ENCODE data around the gene ANK2. TPM values are rescaled to one million over a fixed set of nuclear protein-coding genes. Genes with fewer than 3 reads are reported as not detected.
A peak's percentile ranks its signal among the peaks of the same experiment; 100 is the strongest.

Gene ANK2
- total and polyA plus RNA-seq, 4 donors, result 231 to 512 (median 262) TPM

DNA sequence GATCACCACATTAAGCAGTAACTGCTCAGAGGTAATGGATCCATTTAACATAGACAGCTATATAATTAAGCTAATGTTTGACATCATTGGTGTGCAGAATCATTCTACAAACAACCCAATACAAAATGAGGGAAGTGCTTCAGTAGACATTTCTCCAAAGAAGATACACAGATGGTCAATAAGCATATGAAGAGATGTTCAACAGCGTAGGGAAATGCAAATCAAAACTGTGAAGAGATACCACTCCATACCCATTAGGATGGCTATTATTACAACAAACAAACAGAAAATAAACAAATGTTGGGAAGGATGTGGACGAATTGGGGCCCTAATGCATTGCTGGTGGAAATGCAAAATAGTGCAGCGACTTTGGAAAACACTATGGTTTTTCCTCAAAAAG is 294.6 kb downstream of the ANK2 start:
- peak in 1 of 6 donors; percentile 15 for DNase-seq (ENCODE audit: low read depth in 4 of 6, low spot score in 6 of 6)
- WGBS (ENCODE audit: insufficient coverage), result no CpG with 5 or more reads among the region's 3 CpGs

GRCh38 chr4:113347245-113347644 is 297.8 kb downstream of the ANK2 start:
- DNase-seq (ENCODE audit: low read depth in 4 of 6, low spot score in 6 of 6), result no peak
- 40% methylated on average over 1 of the region's 2 CpGs for WGBS (ENCODE audit: insufficient coverage)
- Histone ChIP-seq H3K27ac (ENCODE audit: low read depth, low read length) (no peak overlapping the region), H3K27me3 (ENCODE audit: control insufficient read depth, insufficient read depth, low read length) (no peaks in the 10 kb centered on the region), H3K36me3 (ENCODE audit: control insufficient read depth, insufficient read depth, low read length) (peaks cover 6% of the 10 kb centered on the region), H3K4me1 (ENCODE audit: control insufficient read depth, insufficient read depth, low read length) (no peaks in the 10 kb centered on the region), H3K4me3 (ENCODE audit: low read depth, low read length) (no peak overlapping the region), H3K9me3 (ENCODE audit: control insufficient read depth, insufficient read depth, low read length) (no peaks in the 10 kb centered on the region)

More for the DNA sequence above, 294.6 kb downstream of the ANK2 start:
- Histone ChIP-seq H3K9me3 (ENCODE audit: control insufficient read depth, insufficient read depth, low read length) (no peaks in the 10 kb centered on the region), H3K4me3 (ENCODE audit: low read depth, low read length) (no peak overlapping the region), H3K4me1 (ENCODE audit: control insufficient read depth, insufficient read depth, low read length) (no peaks in the 10 kb centered on the region), H3K27me3 (ENCODE audit: control insufficient read depth, insufficient read depth, low read length) (no peaks in the 10 kb centered on the region), H3K36me3 (ENCODE audit: control insufficient read depth, insufficient read depth, low read length) (peaks cover 16% of the 10 kb centered on the region), H3K27ac (ENCODE audit: low read depth, low read length) (no peak overlapping the region)

GRCh38 chr4:113349430-113349829 is 300.0 kb downstream of the ANK2 start:
- no peaks in the 10 kb centered on the region for H3K4me1 ChIP-seq (ENCODE audit: control insufficient read depth, insufficient read depth, low read length)
- peaks cover 6% of the 10 kb centered on the region for H3K36me3 ChIP-seq (ENCODE audit: control insufficient read depth, insufficient read depth, low read length)
- H3K4me3 ChIP-seq (ENCODE audit: low read depth, low read length), result no peak overlapping the region
- no peaks in the 10 kb centered on the region for H3K27me3 ChIP-seq (ENCODE audit: control insufficient read depth, insufficient read depth, low read length)
- H3K9me3 ChIP-seq (ENCODE audit: control insufficient read depth, insufficient read depth, low read length), result no peaks in the 10 kb centered on the region
- no peak for DNase-seq (ENCODE audit: low read depth in 4 of 6, low spot score in 6 of 6)
- 83% methylated on average over 2 of the region's 4 CpGs for WGBS (ENCODE audit: insufficient coverage)
- no peak overlapping the region for H3K27ac ChIP-seq (ENCODE audit: low read depth, low read length)

- no peak for DNase-seq (ENCODE audit: low read depth in 4 of 6, low spot score in 6 of 6)
- no peak overlapping the region for H3K4me3 ChIP-seq (ENCODE audit: low read depth, low read length)
- H3K36me3 ChIP-seq (ENCODE audit: control insufficient read depth, insufficient read depth, low read length), result peaks cover 13% of the 10 kb centered on the region
- no peak overlapping the region for H3K27ac ChIP-seq (ENCODE audit: low read depth, low read length)
- H3K27me3 ChIP-seq (ENCODE audit: control insufficient read depth, insufficient read depth, low read length), result no peaks in the 10 kb centered on the region
- H3K9me3 ChIP-seq (ENCODE audit: control insufficient read depth, insufficient read depth, low read length), result no peaks in the 10 kb centered on the region
- no peaks in the 10 kb centered on the region for H3K4me1 ChIP-seq (ENCODE audit: control insufficient read depth, insufficient read depth, low read length)
These were observed 301.1 kb downstream of the ANK2 start for GRCh38 chr4:113350576-113350975.

DNA sequence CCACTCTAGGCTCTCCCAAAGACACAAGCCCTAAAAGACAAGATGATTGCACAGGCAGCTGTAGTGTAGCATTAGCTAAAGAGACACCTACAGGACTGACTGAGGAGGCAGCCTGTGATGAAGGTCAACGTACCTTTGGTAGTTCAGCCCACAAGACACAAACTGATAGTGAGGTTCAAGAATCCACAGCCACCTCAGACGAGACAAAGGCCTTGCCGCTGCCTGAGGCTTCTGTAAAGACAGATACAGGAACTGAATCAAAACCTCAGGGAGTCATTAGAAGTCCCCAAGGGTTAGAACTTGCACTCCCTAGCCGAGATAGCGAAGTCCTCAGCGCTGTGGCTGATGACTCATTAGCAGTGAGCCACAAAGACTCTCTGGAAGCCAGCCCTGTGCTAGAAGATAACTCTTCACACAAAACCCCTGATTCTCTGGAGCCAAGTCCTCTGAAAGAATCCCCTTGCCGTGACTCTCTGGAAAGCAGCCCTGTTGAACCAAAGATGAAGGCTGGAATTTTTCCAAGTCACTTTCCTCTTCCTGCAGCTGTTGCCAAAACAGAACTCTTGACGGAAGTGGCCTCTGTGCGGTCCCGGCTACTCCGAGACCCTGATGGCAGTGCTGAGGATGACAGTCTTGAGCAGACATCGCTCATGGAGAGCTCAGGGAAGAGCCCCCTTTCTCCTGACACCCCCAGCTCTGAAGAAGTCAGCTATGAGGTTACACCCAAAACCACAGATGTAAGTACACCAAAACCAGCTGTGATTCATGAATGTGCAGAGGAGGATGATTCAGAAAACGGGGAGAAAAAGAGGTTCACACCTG is 306.3 kb downstream of the ANK2 start:
- 64% methylated on average over 10 of the region's 13 CpGs for WGBS (ENCODE audit: insufficient coverage)
- DNase-seq (ENCODE audit: low read depth in 4 of 6, low spot score in 6 of 6), result peak in 1 of 6 donors; percentile 4

GRCh38 chr4:113356453-113356852 is 307.0 kb downstream of the ANK2 start:
- no peaks in the 10 kb centered on the region for H3K9me3 ChIP-seq (ENCODE audit: control insufficient read depth, insufficient read depth, low read length)
- 92% methylated on average over 2 of the region's 3 CpGs for WGBS (ENCODE audit: insufficient coverage)
- peaks cover 15% of the 10 kb centered on the region for H3K36me3 ChIP-seq (ENCODE audit: control insufficient read depth, insufficient read depth, low read length)
- no peaks in the 10 kb centered on the region for H3K4me1 ChIP-seq (ENCODE audit: control insufficient read depth, insufficient read depth, low read length)
- DNase-seq (ENCODE audit: low read depth in 4 of 6, low spot score in 6 of 6), result no peak
- H3K27me3 ChIP-seq (ENCODE audit: control insufficient read depth, insufficient read depth, low read length), result no peaks in the 10 kb centered on the region
- no peak overlapping the region for H3K27ac ChIP-seq (ENCODE audit: low read depth, low read length)
- no peak overlapping the region for H3K4me3 ChIP-seq (ENCODE audit: low read depth, low read length)

More for the DNA sequence above, 306.3 kb downstream of the ANK2 start:
- H3K36me3 ChIP-seq (ENCODE audit: control insufficient read depth, insufficient read depth, low read length), result peaks cover 15% of the 10 kb centered on the region
- H3K4me1 ChIP-seq (ENCODE audit: control insufficient read depth, insufficient read depth, low read length), result no peaks in the 10 kb centered on the region
- H3K9me3 ChIP-seq (ENCODE audit: control insufficient read depth, insufficient read depth, low read length), result no peaks in the 10 kb centered on the region
- H3K27ac ChIP-seq (ENCODE audit: low read depth, low read length), result no peak overlapping the region
- no peak overlapping the region for H3K4me3 ChIP-seq (ENCODE audit: low read depth, low read length)
- no peaks in the 10 kb centered on the region for H3K27me3 ChIP-seq (ENCODE audit: control insufficient read depth, insufficient read depth, low read length)

DNA sequence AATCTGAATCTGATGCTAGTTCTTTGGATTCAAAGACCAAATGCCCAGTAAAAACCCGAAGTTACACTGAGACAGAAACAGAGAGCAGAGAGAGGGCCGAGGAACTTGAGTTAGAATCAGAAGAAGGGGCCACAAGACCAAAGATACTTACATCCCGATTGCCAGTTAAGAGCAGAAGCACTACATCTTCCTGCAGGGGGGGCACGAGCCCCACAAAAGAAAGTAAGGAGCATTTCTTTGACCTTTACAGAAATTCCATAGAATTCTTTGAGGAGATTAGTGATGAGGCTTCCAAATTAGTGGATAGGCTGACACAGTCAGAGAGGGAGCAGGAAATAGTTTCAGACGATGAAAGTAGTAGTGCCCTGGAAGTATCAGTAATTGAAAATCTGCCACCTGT is 309.3 kb downstream of the ANK2 start:
- H3K4me1 ChIP-seq (ENCODE audit: control insufficient read depth, insufficient read depth, low read length), result no peaks in the 10 kb centered on the region
- H3K4me3 ChIP-seq (ENCODE audit: low read depth, low read length), result no peak overlapping the region
- DNase-seq (ENCODE audit: low read depth in 4 of 6, low spot score in 6 of 6), result no peak
- H3K36me3 ChIP-seq (ENCODE audit: control insufficient read depth, insufficient read depth, low read length), result peaks cover 19% of the 10 kb centered on the region
- H3K27me3 ChIP-seq (ENCODE audit: control insufficient read depth, insufficient read depth, low read length), result no peaks in the 10 kb centered on the region
- no peak overlapping the region for H3K27ac ChIP-seq (ENCODE audit: low read depth, low read length)
- 95% methylated on average over 2 of the region's 5 CpGs for WGBS (ENCODE audit: insufficient coverage)
- no peaks in the 10 kb centered on the region for H3K9me3 ChIP-seq (ENCODE audit: control insufficient read depth, insufficient read depth, low read length)

DNA sequence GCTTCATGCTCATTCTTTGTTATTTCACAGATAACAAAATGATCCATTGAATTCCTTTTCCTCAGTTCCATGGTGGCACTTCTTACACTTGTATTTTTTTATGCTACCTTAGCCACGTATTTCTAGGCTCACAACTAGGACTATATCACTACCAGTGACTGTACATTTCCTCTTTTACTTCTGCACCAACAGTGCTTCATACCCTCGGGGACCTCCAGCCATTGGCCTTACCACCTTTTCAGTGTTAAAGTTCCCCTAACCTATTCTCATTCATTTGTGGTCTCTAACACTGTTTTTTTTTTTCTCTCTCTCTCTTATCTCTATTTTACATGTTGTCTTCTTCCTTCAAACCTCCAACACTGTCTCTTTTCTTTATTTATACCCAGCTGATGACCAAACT is 315.9 kb downstream of the ANK2 start:
- Histone ChIP-seq H3K36me3 (ENCODE audit: control insufficient read depth, insufficient read depth, low read length) (peaks cover 22% of the 10 kb centered on the region), H3K4me3 (ENCODE audit: low read depth, low read length) (no peak overlapping the region), H3K27me3 (ENCODE audit: control insufficient read depth, insufficient read depth, low read length) (no peaks in the 10 kb centered on the region), H3K9me3 (ENCODE audit: control insufficient read depth, insufficient read depth, low read length) (no peaks in the 10 kb centered on the region), H3K27ac (ENCODE audit: low read depth, low read length) (no peak overlapping the region), H3K4me1 (ENCODE audit: control insufficient read depth, insufficient read depth, low read length) (no peaks in the 10 kb centered on the region)
- DNase-seq (ENCODE audit: low read depth in 4 of 6, low spot score in 6 of 6), result no peak
- WGBS (ENCODE audit: insufficient coverage), result 72% methylated on average over 2 of the region's 2 CpGs

GRCh38 chr4:113368056-113368455 is 318.6 kb downstream of the ANK2 start:
- Histone ChIP-seq H3K4me1 (ENCODE audit: control insufficient read depth, insufficient read depth, low read length) (no peaks in the 10 kb centered on the region), H3K9me3 (ENCODE audit: control insufficient read depth, insufficient read depth, low read length) (no peaks in the 10 kb centered on the region), H3K27me3 (ENCODE audit: control insufficient read depth, insufficient read depth, low read length) (no peaks in the 10 kb centered on the region), H3K4me3 (ENCODE audit: low read depth, low read length) (no peak overlapping the region), H3K27ac (ENCODE audit: low read depth, low read length) (no peak overlapping the region), H3K36me3 (ENCODE audit: control insufficient read depth, insufficient read depth, low read length) (peaks cover 29% of the 10 kb centered on the region)
- DNase-seq (ENCODE audit: low read depth in 4 of 6, low spot score in 6 of 6), result no peak
- no CpG with 5 or more reads among the region's 2 CpGs for WGBS (ENCODE audit: insufficient coverage)

DNA sequence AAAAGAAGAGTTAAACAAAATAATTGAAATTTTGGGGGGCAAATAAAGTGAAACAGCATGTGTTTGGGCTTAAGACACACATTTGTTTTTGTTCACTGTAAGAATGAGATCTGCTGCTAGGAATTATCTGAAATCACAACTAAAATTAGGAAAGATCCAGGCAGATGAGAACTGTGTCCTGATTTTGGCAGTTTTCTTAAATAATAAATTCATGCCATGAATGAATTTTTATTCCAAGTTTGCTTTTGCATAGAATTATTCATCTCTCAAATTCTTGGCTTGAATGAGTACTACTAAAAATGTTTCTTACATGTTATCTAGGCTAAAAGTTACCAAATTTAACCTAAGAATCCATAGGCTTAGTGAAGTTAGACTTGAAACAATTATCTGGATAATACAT is 321.7 kb downstream of the ANK2 start:
- Histone ChIP-seq H3K27me3 (ENCODE audit: control insufficient read depth, insufficient read depth, low read length) (no peaks in the 10 kb centered on the region), H3K4me1 (ENCODE audit: control insufficient read depth, insufficient read depth, low read length) (no peaks in the 10 kb centered on the region), H3K36me3 (ENCODE audit: control insufficient read depth, insufficient read depth, low read length) (peaks cover 17% of the 10 kb centered on the region), H3K4me3 (ENCODE audit: low read depth, low read length) (no peak overlapping the region), H3K27ac (ENCODE audit: low read depth, low read length) (no peak overlapping the region), H3K9me3 (ENCODE audit: control insufficient read depth, insufficient read depth, low read length) (no peaks in the 10 kb centered on the region)
- no peak for DNase-seq (ENCODE audit: low read depth in 4 of 6, low spot score in 6 of 6)

All from spinal cord (tissue), 10 donors.